ENCODE measurements around the gene DRD2.

DRD2 gene

GRCh38 chr11:113397821-113398220 is 77.4 kb downstream of the DRD2 start:
- CTCF ChIA-PET = interaction anchor here (0.6 to 1.6 kb wide), 3 partner anchors 10 to 327 kb away, joined by 3 to 4 read pairs (median 4); partner anchors contain the start of gene ANKK1

GRCh38 chr11:113397212-113397611 is 78.0 kb downstream of the DRD2 start:
- POLR2A ChIA-PET = no interaction called here
- CTCF ChIA-PET = interaction anchor here (0.7 to 1.6 kb wide), 3 partner anchors 9 to 124 kb away, joined by 3 to 4 read pairs (median 4); partner anchors contain the start of gene ANKK1
- TF ChIP-seq ZNF664 (tag by site-specific recombination; IDR thresholded peaks at IDR 0.05) (no peak), ZNF600 (tag by site-specific recombination; IDR thresholded peaks at IDR 0.05) (no peak), ZNF311 (tag by site-specific recombination; IDR thresholded peaks at IDR 0.05; ENCODE audit: borderline replicate concordance) (no peak), ZNF623 (tag by site-specific recombination; IDR thresholded peaks at IDR 0.05) (no peak)
- TF ChIP-seq, protein P1, sequence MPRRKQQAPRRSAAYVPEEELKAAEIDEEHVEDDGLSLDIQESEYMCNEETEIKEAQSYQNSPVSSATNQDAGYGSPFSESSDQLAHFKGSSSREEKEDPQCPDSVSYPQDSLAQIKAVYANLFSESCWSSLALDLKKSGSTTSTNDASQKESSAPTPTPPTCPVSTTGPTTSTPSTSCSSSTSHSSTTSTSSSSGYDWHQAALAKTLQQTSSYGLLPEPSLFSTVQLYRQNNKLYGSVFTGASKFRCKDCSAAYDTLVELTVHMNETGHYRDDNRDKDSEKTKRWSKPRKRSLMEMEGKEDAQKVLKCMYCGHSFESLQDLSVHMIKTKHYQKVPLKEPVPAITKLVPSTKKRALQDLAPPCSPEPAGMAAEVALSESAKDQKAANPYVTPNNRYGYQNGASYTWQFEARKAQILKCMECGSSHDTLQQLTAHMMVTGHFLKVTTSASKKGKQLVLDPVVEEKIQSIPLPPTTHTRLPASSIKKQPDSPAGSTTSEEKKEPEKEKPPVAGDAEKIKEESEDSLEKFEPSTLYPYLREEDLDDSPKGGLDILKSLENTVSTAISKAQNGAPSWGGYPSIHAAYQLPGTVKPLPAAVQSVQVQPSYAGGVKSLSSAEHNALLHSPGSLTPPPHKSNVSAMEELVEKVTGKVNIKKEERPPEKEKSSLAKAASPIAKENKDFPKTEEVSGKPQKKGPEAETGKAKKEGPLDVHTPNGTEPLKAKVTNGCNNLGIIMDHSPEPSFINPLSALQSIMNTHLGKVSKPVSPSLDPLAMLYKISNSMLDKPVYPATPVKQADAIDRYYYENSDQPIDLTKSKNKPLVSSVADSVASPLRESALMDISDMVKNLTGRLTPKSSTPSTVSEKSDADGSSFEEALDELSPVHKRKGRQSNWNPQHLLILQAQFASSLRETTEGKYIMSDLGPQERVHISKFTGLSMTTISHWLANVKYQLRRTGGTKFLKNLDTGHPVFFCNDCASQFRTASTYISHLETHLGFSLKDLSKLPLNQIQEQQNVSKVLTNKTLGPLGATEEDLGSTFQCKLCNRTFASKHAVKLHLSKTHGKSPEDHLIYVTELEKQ (tag by site-specific recombination; IDR thresholded peaks at IDR 0.05; ENCODE audit: borderline replicate concordance) = no peak

More at GRCh38 chr11:113397821-113398220, 77.4 kb downstream of the DRD2 start:
- Histone ChIP-seq H3K4me3 (ENCODE audit: low read depth, low read length) (no peak overlapping the region), H3K36me3 (ENCODE audit: control insufficient read depth in 2 of 2, insufficient read depth in 1 of 2, low read length in 2 of 2) (no peaks in the 10 kb centered on the region), H3K27ac (ENCODE audit: extremely low read depth, low read depth, low read length) (no peak overlapping the region), H3K9me3 (ENCODE audit: control insufficient read depth, insufficient read depth, low read depth, low read length) (no peaks in the 10 kb centered on the region), H3K4me1 (ENCODE audit: control insufficient read depth, insufficient read depth, low read length) (no peaks in the 10 kb centered on the region)
- POLR2A ChIA-PET = interaction anchor here (0.6 kb wide), 1 partner anchor 11 kb away, joined by 3 read pairs; no protein-coding TSS in a partner anchor
- TF ChIP-seq ZXDB (tag by site-specific recombination; IDR thresholded peaks at IDR 0.05) (no peak), ZNF311 (tag by site-specific recombination; IDR thresholded peaks at IDR 0.05; ENCODE audit: borderline replicate concordance) (no peak), WT1 (tag by site-specific recombination; IDR thresholded peaks at IDR 0.05) (no peak), ZNF223 (tag by site-specific recombination; IDR thresholded peaks at IDR 0.05) (no peak), MYNN (tag by site-specific recombination; IDR thresholded peaks at IDR 0.05; ENCODE audit: borderline replicate concordance) (no peak), ZNF830 (tag by site-specific recombination; IDR thresholded peaks at IDR 0.05; ENCODE audit: low read depth) (no peak), OVOL3 (tag by site-specific recombination; IDR thresholded peaks at IDR 0.05) (no peak), ZNF26 (tag by site-specific recombination; IDR thresholded peaks at IDR 0.05) (no peak), ZNF561 (tag by site-specific recombination; IDR thresholded peaks at IDR 0.05; ENCODE audit: borderline replicate concordance) (no peak), SCRT1 (tag by site-specific recombination; IDR thresholded peaks at IDR 0.05; ENCODE audit: borderline replicate concordance) (no peak), ZNF274 (IDR thresholded peaks at IDR 0.05; ENCODE audit: low read length) (no peak), ZNF274 (tag by site-specific recombination; IDR thresholded peaks at IDR 0.05; ENCODE audit: borderline replicate concordance) (no peak)
- TF ChIP-seq, protein P2, sequence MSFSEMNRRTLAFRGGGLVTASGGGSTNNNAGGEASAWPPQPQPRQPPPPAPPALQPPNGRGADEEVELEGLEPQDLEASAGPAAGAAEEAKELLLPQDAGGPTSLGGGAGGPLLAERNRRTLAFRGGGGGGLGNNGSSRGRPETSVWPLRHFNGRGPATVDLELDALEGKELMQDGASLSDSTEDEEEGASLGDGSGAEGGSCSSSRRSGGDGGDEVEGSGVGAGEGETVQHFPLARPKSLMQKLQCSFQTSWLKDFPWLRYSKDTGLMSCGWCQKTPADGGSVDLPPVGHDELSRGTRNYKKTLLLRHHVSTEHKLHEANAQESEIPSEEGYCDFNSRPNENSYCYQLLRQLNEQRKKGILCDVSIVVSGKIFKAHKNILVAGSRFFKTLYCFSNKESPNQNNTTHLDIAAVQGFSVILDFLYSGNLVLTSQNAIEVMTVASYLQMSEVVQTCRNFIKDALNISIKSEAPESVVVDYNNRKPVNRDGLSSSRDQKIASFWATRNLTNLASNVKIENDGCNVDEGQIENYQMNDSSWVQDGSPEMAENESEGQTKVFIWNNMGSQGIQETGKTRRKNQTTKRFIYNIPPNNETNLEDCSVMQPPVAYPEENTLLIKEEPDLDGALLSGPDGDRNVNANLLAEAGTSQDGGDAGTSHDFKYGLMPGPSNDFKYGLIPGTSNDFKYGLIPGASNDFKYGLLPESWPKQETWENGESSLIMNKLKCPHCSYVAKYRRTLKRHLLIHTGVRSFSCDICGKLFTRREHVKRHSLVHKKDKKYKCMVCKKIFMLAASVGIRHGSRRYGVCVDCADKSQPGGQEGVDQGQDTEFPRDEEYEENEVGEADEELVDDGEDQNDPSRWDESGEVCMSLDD (tag by site-specific recombination; IDR thresholded peaks at IDR 0.05) = no peak
- TF ChIP-seq, protein P3, sequence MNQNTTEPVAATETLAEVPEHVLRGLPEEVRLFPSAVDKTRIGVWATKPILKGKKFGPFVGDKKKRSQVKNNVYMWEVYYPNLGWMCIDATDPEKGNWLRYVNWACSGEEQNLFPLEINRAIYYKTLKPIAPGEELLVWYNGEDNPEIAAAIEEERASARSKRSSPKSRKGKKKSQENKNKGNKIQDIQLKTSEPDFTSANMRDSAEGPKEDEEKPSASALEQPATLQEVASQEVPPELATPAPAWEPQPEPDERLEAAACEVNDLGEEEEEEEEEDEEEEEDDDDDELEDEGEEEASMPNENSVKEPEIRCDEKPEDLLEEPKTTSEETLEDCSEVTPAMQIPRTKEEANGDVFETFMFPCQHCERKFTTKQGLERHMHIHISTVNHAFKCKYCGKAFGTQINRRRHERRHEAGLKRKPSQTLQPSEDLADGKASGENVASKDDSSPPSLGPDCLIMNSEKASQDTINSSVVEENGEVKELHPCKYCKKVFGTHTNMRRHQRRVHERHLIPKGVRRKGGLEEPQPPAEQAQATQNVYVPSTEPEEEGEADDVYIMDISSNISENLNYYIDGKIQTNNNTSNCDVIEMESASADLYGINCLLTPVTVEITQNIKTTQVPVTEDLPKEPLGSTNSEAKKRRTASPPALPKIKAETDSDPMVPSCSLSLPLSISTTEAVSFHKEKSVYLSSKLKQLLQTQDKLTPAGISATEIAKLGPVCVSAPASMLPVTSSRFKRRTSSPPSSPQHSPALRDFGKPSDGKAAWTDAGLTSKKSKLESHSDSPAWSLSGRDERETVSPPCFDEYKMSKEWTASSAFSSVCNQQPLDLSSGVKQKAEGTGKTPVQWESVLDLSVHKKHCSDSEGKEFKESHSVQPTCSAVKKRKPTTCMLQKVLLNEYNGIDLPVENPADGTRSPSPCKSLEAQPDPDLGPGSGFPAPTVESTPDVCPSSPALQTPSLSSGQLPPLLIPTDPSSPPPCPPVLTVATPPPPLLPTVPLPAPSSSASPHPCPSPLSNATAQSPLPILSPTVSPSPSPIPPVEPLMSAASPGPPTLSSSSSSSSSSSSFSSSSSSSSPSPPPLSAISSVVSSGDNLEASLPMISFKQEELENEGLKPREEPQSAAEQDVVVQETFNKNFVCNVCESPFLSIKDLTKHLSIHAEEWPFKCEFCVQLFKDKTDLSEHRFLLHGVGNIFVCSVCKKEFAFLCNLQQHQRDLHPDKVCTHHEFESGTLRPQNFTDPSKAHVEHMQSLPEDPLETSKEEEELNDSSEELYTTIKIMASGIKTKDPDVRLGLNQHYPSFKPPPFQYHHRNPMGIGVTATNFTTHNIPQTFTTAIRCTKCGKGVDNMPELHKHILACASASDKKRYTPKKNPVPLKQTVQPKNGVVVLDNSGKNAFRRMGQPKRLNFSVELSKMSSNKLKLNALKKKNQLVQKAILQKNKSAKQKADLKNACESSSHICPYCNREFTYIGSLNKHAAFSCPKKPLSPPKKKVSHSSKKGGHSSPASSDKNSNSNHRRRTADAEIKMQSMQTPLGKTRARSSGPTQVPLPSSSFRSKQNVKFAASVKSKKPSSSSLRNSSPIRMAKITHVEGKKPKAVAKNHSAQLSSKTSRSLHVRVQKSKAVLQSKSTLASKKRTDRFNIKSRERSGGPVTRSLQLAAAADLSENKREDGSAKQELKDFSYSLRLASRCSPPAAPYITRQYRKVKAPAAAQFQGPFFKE (tag by site-specific recombination; IDR thresholded peaks at IDR 0.05; ENCODE audit: borderline replicate concordance) = no peak

More at GRCh38 chr11:113397212-113397611, 78.0 kb downstream of the DRD2 start:
- H3K9me3 ChIP-seq (ENCODE audit: control insufficient read depth, insufficient read depth, low read depth, low read length) = no peaks in the 10 kb centered on the region
- H3K4me1 ChIP-seq (ENCODE audit: control insufficient read depth, insufficient read depth, low read length) = no peaks in the 10 kb centered on the region
- H3K36me3 ChIP-seq (ENCODE audit: control insufficient read depth in 2 of 2, insufficient read depth in 1 of 2, low read length in 2 of 2) = no peaks in the 10 kb centered on the region
- H3K4me3 ChIP-seq (ENCODE audit: low read depth, low read length) = no peak overlapping the region
- H3K27ac ChIP-seq (ENCODE audit: extremely low read depth, low read depth, low read length) = no peak overlapping the region

All from HEK293 (cell line).